ENCODE measurements around the gene TGIF1. TPM values are rescaled to one million over a fixed set of nuclear protein-coding genes. Genes with fewer than 3 reads are reported as not detected.

Gene TGIF1
- total RNA-seq, 2 experiments from 2014 or later: 54.6 to 55.4 TPM

GRCh38 chr18:3491981-3492555, 42.1 kb downstream of the TGIF1 start:
- no peaks in the 10 kb centered on the region for H3K9me3 ChIP-seq (ENCODE audit: control insufficient read depth in 1 of 2, insufficient read depth in 1 of 2, low read length in 2 of 2)
- H3K4me3 ChIP-seq (ENCODE audit: low read length): no peak overlapping the region
- H3K27me3 ChIP-seq (ENCODE audit: control insufficient read depth in 1 of 2, insufficient read depth in 2 of 2, low read length in 2 of 2): no peaks in the 10 kb centered on the region
- H3K27ac ChIP-seq (ENCODE audit: low read depth in 1 of 2, low read length in 2 of 2): no peak overlapping the region
- ChIA-PET POLR2A (no interaction called here), CTCF (interaction anchor here (1.2 kb wide), 1 partner anchor 37 kb away, joined by 3 read pairs; no protein-coding TSS in a partner anchor)
- no peaks in the 10 kb centered on the region for H3K36me3 ChIP-seq (ENCODE audit: insufficient read depth, low read length)
- Mint-ChIP-seq H3K27me3 (peaks cover 21% of the 10 kb centered on the region), H3K4me3 (no peak overlapping the region), H3K4me1 (ENCODE audit: low read depth) (no peaks in the 10 kb centered on the region), H3K36me3 (ENCODE audit: low read depth) (no peaks in the 10 kb centered on the region), H3K9me3 (no peaks in the 10 kb centered on the region), H3K27ac (no peak overlapping the region)
- TF ChIP-seq CTCF (IDR thresholded peaks at IDR 0.05): no peak
- ATAC-seq (ENCODE audit: poor library complexity): no peak
- no peak for DNase-seq
- no peaks in the 10 kb centered on the region for H3K4me1 ChIP-seq (ENCODE audit: insufficient read depth, low read length)
- intact Hi-C loops (cut with DNase I, micrococcal nuclease): no loop called here

GRCh38 chr18:3492721-3493120, 42.7 kb downstream of the TGIF1 start:
- no peak for ATAC-seq (ENCODE audit: poor library complexity)

GRCh38 chr18:3493501-3494244, 43.7 kb downstream of the TGIF1 start:
- Mint-ChIP-seq H3K4me3 (no peak overlapping the region), H3K36me3 (ENCODE audit: low read depth) (no peaks in the 10 kb centered on the region), H3K9me3 (no peaks in the 10 kb centered on the region), H3K27ac (no peak overlapping the region), H3K4me1 (ENCODE audit: low read depth) (peaks cover 3% of the 10 kb centered on the region), H3K27me3 (peaks cover 35% of the 10 kb centered on the region)
- no peak for TF ChIP-seq CTCF (IDR thresholded peaks at IDR 0.05)
- H3K27me3 ChIP-seq (ENCODE audit: control insufficient read depth in 1 of 2, insufficient read depth in 2 of 2, low read length in 2 of 2): peaks cover 7 to 8% of the 10 kb centered on the region in 2 experiments
- no peaks in the 10 kb centered on the region for H3K9me3 ChIP-seq (ENCODE audit: control insufficient read depth in 1 of 2, insufficient read depth in 1 of 2, low read length in 2 of 2)
- ChIA-PET CTCF (no interaction called here), POLR2A (interaction anchor here (0.7 to 1.7 kb wide), 2 partner anchors 100 to 112 kb away, joined by 3 to 6 read pairs; no protein-coding TSS in a partner anchor)
- no peak for ATAC-seq (ENCODE audit: poor library complexity)
- no peak for DNase-seq
- no peaks in the 10 kb centered on the region for H3K36me3 ChIP-seq (ENCODE audit: insufficient read depth, low read length)
- H3K4me3 ChIP-seq (ENCODE audit: low read length): no peak overlapping the region
- intact Hi-C loops (cut with DNase I, micrococcal nuclease): no loop called here
- H3K27ac ChIP-seq (ENCODE audit: low read depth in 1 of 2, low read length in 2 of 2): no peak overlapping the region
- H3K4me1 ChIP-seq (ENCODE audit: insufficient read depth, low read length): no peaks in the 10 kb centered on the region

More at GRCh38 chr18:3492721-3493120, 42.7 kb downstream of the TGIF1 start:
- no peak for DNase-seq
- Histone ChIP-seq H3K4me1 (ENCODE audit: insufficient read depth, low read length) (no peaks in the 10 kb centered on the region), H3K4me3 (ENCODE audit: low read length) (no peak overlapping the region), H3K9me3 (ENCODE audit: control insufficient read depth in 1 of 2, insufficient read depth in 1 of 2, low read length in 2 of 2) (no peaks in the 10 kb centered on the region), H3K27me3 (ENCODE audit: control insufficient read depth in 1 of 2, insufficient read depth in 2 of 2, low read length in 2 of 2) (no peaks in the 10 kb centered on the region), H3K36me3 (ENCODE audit: insufficient read depth, low read length) (no peaks in the 10 kb centered on the region), H3K27ac (ENCODE audit: low read depth in 1 of 2, low read length in 2 of 2) (no peak overlapping the region)
- ChIA-PET POLR2A (interaction anchor here (1.7 kb wide), 1 partner anchor 101 kb away, joined by 6 read pairs; no protein-coding TSS in a partner anchor), CTCF (no interaction called here)
- Mint-ChIP-seq H3K27ac (no peak overlapping the region), H3K27me3 (peaks cover 25% of the 10 kb centered on the region), H3K36me3 (ENCODE audit: low read depth) (no peaks in the 10 kb centered on the region), H3K4me3 (no peak overlapping the region), H3K9me3 (no peaks in the 10 kb centered on the region), H3K4me1 (ENCODE audit: low read depth) (no peaks in the 10 kb centered on the region)
- TF ChIP-seq CTCF (IDR thresholded peaks at IDR 0.05): no peak
- intact Hi-C loops (cut with DNase I, micrococcal nuclease): no loop called here
